Measurements from ENCODE around the gene ADH6.
"Not testable (repeated sequence)": the region's sequence is repeated elsewhere in the genome, so short reads cannot be mapped to it uniquely, and the experiment has no call there.

The ADH6 gene

DNA sequence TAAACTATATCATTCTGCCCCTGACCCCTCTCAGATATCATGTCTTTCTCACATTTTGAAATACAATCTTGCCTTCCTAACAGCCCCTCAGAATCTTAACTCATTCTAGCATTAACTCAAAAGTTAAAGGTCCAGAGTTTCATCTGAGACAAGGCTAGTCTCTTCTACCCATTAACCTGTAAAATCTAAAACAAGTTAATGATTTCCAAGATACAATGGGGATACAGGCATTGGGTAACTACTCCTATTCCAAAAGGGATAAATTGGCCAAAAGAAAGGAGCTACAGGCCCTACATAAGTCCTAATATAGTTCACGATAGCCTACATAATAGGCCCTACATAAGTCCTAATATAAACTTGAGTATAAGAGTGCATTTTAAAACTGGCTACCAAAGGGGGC is 18.9 kb downstream of the ADH6 start:
- Histone ChIP-seq H3F3A (ENCODE audit: low read depth) (no peaks in the 10 kb centered on the region), H3K79me2 (ENCODE audit: insufficient read depth, low read length) (no peaks in the 10 kb centered on the region), H4K20me1 (ENCODE audit: insufficient read depth, low read length, poor library complexity, severe bottlenecking) (no peaks in the 10 kb centered on the region), H2AFZ (ENCODE audit: low read length) (no peak overlapping the region), H3K36me3 (ENCODE audit: insufficient read depth, low read length) (no peaks in the 10 kb centered on the region), H3K4me2 (ENCODE audit: low read depth, low read length, poor library complexity, severe bottlenecking) (no peak overlapping the region), H3K9me2 (replicated peaks; ENCODE audit: low read depth, low read length) (no peaks in the 10 kb centered on the region), H3K4me1 (ENCODE audit: insufficient read depth, low read length, poor library complexity, severe bottlenecking) (no peaks in the 10 kb centered on the region), H3K27me3 (ENCODE audit: insufficient read depth, low read length, poor library complexity, severe bottlenecking) (no peaks in the 10 kb centered on the region), H3K4me3 (ENCODE audit: low read length, poor library complexity, severe bottlenecking) (no peak overlapping the region), H3K9me3 (ENCODE audit: insufficient read depth, low read depth, low read length) (no peaks in the 10 kb centered on the region), H3K9ac (ENCODE audit: low read depth, low read length, poor library complexity, severe bottlenecking) (no peak overlapping the region)
- TF ChIP-seq CTCF (conservative IDR thresholded peaks at IDR 0.05; ENCODE audit: low read length): no peak
- no peak for TF ChIP-seq EZH2phosphoT487 (IDR thresholded peaks at IDR 0.05; ENCODE audit: borderline replicate concordance)

- Histone ChIP-seq H3K4me1 (ENCODE audit: insufficient read depth, low read length, poor library complexity, severe bottlenecking) (no peaks in the 10 kb centered on the region), H3K4me3 (ENCODE audit: low read length, poor library complexity, severe bottlenecking) (no peak overlapping the region), H3K9me2 (replicated peaks; ENCODE audit: low read depth, low read length) (no peaks in the 10 kb centered on the region), H3K4me2 (ENCODE audit: low read depth, low read length, poor library complexity, severe bottlenecking) (no peak overlapping the region), H3K27me3 (ENCODE audit: insufficient read depth, low read length, poor library complexity, severe bottlenecking) (no peaks in the 10 kb centered on the region), H3K36me3 (ENCODE audit: insufficient read depth, low read length) (no peaks in the 10 kb centered on the region), H3K79me2 (ENCODE audit: insufficient read depth, low read length) (no peaks in the 10 kb centered on the region), H2AFZ (ENCODE audit: low read length) (no peak overlapping the region), H3K9ac (ENCODE audit: low read depth, low read length, poor library complexity, severe bottlenecking) (no peak overlapping the region), H4K20me1 (ENCODE audit: insufficient read depth, low read length, poor library complexity, severe bottlenecking) (no peaks in the 10 kb centered on the region), H3K9me3 (ENCODE audit: insufficient read depth, low read depth, low read length) (peaks cover 5% of the 10 kb centered on the region; the same call in 1 of the 2 replicates), H3F3A (ENCODE audit: low read depth) (no peaks in the 10 kb centered on the region)
- TF ChIP-seq CTCF (conservative IDR thresholded peaks at IDR 0.05; ENCODE audit: low read length) (no peak), EZH2phosphoT487 (IDR thresholded peaks at IDR 0.05; ENCODE audit: borderline replicate concordance) (no peak)
Observed at GRCh38 chr4:99190336-99190735, 28.7 kb downstream of the ADH6 start.

DNA sequence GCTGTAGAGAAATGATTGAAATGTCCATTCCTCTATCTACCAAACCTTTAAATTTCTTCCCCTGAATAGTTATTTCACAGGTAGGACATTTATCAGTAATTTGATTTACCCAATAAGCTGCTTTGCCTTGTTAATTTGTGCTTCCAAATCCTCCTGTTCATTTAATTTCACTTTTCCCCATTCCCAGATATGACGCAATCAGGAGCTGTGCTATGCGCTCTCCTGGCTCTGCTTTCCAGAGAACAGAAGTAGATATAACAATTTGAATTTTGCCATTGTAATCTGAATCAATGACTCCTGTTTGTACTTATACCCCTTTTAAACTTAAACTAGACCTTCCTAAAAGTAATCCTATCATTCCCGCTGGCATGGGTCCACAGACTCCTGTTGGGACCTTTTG is 29.1 kb downstream of the ADH6 start:
- not testable (repeated sequence) for H3K79me2 ChIP-seq (ENCODE audit: insufficient read depth, low read length); H3K9me3 ChIP-seq (ENCODE audit: insufficient read depth, low read depth, low read length); H2AFZ ChIP-seq (ENCODE audit: low read length); H3F3A ChIP-seq (ENCODE audit: low read depth); H3K9ac ChIP-seq (ENCODE audit: low read depth, low read length, poor library complexity, severe bottlenecking); H4K20me1 ChIP-seq (ENCODE audit: insufficient read depth, low read length, poor library complexity, severe bottlenecking); H3K4me1 ChIP-seq (ENCODE audit: insufficient read depth, low read length, poor library complexity, severe bottlenecking); H3K4me2 ChIP-seq (ENCODE audit: low read depth, low read length, poor library complexity, severe bottlenecking); H3K9me2 ChIP-seq (replicated peaks; ENCODE audit: low read depth, low read length); H3K27me3 ChIP-seq (ENCODE audit: insufficient read depth, low read length, poor library complexity, severe bottlenecking); H3K4me3 ChIP-seq (ENCODE audit: low read length, poor library complexity, severe bottlenecking); H3K36me3 ChIP-seq (ENCODE audit: insufficient read depth, low read length)

- Histone ChIP-seq H3K4me3 (ENCODE audit: low read length, poor library complexity, severe bottlenecking) (no peak overlapping the region), H3K4me1 (ENCODE audit: insufficient read depth, low read length, poor library complexity, severe bottlenecking) (no peaks in the 10 kb centered on the region)
Observed at GRCh38 chr4:99186029-99186428, 33.0 kb downstream of the ADH6 start.

More at GRCh38 chr4:99186029-99186428, 33.0 kb downstream of the ADH6 start:
- no peak overlapping the region for H3K4me2 ChIP-seq (ENCODE audit: low read depth, low read length, poor library complexity, severe bottlenecking)
- H4K20me1 ChIP-seq (ENCODE audit: insufficient read depth, low read length, poor library complexity, severe bottlenecking): no peaks in the 10 kb centered on the region
- no peaks in the 10 kb centered on the region for H3K9me2 ChIP-seq (replicated peaks; ENCODE audit: low read depth, low read length)
- TF ChIP-seq EZH2phosphoT487 (IDR thresholded peaks at IDR 0.05; ENCODE audit: borderline replicate concordance) (no peak), CTCF (conservative IDR thresholded peaks at IDR 0.05; ENCODE audit: low read length) (no peak)
- no peaks in the 10 kb centered on the region for H3K27me3 ChIP-seq (ENCODE audit: insufficient read depth, low read length, poor library complexity, severe bottlenecking)
- no peaks in the 10 kb centered on the region for H3K36me3 ChIP-seq (ENCODE audit: insufficient read depth, low read length)
- H3F3A ChIP-seq (ENCODE audit: low read depth): no peaks in the 10 kb centered on the region
- no peaks in the 10 kb centered on the region for H3K79me2 ChIP-seq (ENCODE audit: insufficient read depth, low read length)
- H3K9ac ChIP-seq (ENCODE audit: low read depth, low read length, poor library complexity, severe bottlenecking): no peak overlapping the region
- H2AFZ ChIP-seq (ENCODE audit: low read length): no peak overlapping the region
- H3K9me3 ChIP-seq (ENCODE audit: insufficient read depth, low read depth, low read length): peaks cover 5% of the 10 kb centered on the region; the same call in 1 of the 2 replicates

Measured in Loucy (cell line).